GM18868 (cell line): ENCODE measurements around the gene UGT1A1.
"Not testable (repeated sequence)": the region's sequence is repeated elsewhere in the genome, so short reads cannot be mapped to it uniquely, and the experiment has no call there.

Source experiments
- ATAC-seq: cut with Tn5 transposase; IDR thresholded peaks from one replicate; pipeline ENCODE4 v1.9.1; 2021; ENCODE audit warnings: mild to moderate bottlenecking, moderate library complexity; ENCODE audit not compliant: unreplicated experiment

The UGT1A1 gene

DNA sequence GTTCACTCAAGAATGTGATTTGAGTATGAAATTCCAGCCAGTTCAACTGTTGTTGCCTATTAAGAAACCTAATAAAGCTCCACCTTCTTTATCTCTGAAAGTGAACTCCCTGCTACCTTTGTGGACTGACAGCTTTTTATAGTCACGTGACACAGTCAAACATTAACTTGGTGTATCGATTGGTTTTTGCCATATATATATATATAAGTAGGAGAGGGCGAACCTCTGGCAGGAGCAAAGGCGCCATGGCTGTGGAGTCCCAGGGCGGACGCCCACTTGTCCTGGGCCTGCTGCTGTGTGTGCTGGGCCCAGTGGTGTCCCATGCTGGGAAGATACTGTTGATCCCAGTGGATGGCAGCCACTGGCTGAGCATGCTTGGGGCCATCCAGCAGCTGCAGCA is at the start of gene UGT1A1:
UGT1A1 (plus strand) TSS at position 228 of the 400 bp plus-strand sequence; CDS start at position 246, 18 bp downstream.
- ATAC-seq = no peak

GRCh38 chr2:233711312-233712008 is 48.6 kb upstream of the UGT1A1 start:
- ATAC-seq = peak; percentile 62

- ATAC-seq = no peak
Observed at GRCh38 chr2:233712611-233713261, 47.3 kb upstream of the UGT1A1 start, which contains the start of gene UGT1A5. Gene UGT1A5 (plus strand): TSS chr2:233712907. CDS start chr2:233712992, 85 bp downstream.

GRCh38 chr2:233713262-233713615 is 46.8 kb upstream of the UGT1A1 start:
- no peak for ATAC-seq

DNA sequence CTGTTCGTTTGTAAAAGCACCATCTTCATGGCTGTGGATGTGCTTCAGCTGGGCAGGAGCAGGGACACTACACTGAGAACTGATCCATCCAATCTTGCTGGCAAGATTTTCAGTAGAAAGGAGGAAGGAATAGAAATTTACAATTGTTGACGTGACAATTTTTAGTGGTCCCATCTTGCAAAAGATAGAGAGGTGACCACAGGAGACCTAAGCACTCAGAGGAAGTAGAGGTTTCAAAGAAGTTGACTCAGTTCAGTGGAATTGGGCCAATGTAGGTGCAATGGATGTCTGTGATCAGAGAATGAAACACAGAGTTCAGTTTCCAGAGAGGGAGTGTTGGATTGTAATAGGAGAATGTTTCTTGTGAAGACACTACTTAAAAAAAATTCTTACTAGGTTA is 45.9 kb upstream of the UGT1A1 start:
- no peak for ATAC-seq

DNA sequence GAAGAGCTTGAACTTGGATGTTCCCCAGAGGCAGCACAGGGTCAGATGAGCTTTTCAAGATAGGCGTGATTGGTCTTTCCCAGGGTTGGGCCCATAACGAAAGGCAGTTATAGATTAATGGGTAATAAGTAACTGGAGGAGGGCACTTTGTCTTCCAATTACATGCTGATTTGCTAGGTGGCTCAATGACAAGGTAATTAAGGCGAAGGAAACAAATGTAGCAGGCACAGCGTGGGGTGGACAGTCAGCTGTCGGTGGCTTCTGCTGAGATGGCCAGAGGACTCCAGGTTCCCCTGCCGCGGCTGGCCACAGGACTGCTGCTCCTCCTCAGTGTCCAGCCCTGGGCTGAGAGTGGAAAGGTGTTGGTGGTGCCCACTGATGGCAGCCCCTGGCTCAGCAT is 41.5 kb upstream of the UGT1A1 start, which contains the start of gene UGT1A4:
UGT1A4 (plus strand) TSS at position 185 of the 400 bp plus-strand sequence; CDS start at position 270, 85 bp downstream.
- ATAC-seq = no peak

GRCh38 chr2:233728723-233729301 is 31.3 kb upstream of the UGT1A1 start, which contains the start of gene UGT1A3:
Gene UGT1A3 (plus strand): TSS chr2:233729042. CDS start chr2:233729127, 85 bp downstream.
- no peak for ATAC-seq

DNA sequence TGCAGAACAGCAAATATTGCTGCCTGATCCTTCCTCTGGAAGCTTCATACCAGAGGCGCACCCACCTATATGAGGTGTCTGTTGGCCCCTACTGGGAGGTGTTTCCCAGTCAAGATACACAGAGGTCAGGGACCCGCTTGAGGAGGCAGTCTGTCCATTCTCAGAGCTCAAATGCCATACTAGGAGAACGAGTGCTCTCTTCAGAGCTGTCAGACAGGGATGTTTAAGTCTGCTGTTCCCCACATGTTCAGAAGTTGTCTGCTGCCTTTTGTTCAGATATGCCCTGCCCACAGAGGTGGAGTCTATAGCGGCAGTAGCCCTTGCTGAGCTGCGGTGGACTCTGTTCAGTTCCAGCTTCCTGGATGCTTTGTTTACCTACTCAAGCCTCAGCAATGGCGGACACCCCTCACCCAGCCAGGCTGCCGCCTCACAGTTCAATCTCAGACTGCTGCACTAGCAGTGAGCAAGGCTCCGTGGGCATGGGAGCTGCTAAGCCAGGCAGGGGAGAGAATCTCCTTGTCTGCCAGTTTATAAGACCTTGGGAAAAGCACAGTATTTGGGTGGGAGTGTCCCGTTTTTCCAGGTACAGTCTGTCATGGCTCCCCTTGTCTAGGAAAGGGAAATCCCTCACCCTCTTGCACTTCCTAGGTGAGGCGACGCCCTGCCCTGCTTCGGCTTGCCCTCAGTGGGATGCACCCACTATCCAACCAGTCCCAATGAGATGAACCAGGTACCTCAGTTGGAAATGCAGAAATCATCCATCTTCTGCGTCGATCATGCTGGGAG is 23.0 kb upstream of the UGT1A1 start:
- ATAC-seq = not testable (repeated sequence)

DNA sequence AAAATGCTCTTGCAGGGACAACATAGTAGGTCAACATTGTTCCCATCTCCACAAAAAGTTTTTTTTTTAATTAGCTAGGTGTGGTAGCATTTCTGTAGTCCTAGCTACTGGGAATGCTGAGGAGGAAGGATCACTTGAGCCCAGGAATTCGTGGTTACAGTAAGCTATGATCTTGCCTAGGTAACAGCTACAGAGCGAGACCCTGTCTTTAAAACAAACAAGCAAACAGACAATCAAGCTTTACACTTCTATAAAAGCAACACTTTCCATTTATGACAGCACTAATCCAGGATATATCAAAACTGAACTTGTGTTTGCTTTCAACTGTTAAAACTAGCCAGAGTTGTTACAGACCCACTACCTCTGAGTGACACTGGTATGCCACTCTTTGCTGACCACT is 19.2 kb upstream of the UGT1A1 start:
- no peak for ATAC-seq

- ATAC-seq = no peak
Observed at GRCh38 chr2:233743464-233744259, 16.4 kb upstream of the UGT1A1 start.

GRCh38 chr2:233745073-233745755 is 14.9 kb upstream of the UGT1A1 start:
- no peak for ATAC-seq

- ATAC-seq = not testable (repeated sequence)
Observed at GRCh38 chr2:233745838-233746237, 14.2 kb upstream of the UGT1A1 start.

- no peak for ATAC-seq
Observed at GRCh38 chr2:233746475-233747282, 13.4 kb upstream of the UGT1A1 start.

DNA sequence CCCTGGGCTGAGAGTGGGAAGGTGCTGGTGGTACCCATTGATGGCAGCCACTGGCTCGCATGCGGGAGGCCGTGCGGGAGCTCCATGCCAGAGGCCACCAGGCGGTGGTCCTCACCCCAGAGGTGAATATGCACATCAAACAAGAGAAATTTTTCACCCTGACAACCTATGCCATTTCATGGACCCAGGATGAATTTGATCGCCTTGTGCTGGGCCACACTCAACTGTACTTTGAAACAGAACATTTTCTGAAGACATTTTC is 12.9 kb upstream of the UGT1A1 start:
- no peak for ATAC-seq

- not testable (repeated sequence) for ATAC-seq
Observed at GRCh38 chr2:233750689-233751088, 9.4 kb upstream of the UGT1A1 start.

- not testable (repeated sequence) for ATAC-seq
Observed at GRCh38 chr2:233751212-233752009, 8.7 kb upstream of the UGT1A1 start.

GRCh38 chr2:233754872-233755611 is 5.0 kb upstream of the UGT1A1 start:
- no peak for ATAC-seq
